IPS-18c (cell line): Measurements from ENCODE around the gene GALNT16.
"Not testable (repeated sequence)": the region's sequence is repeated elsewhere in the genome, so short reads cannot be mapped to it uniquely, and the experiment has no call there.

ENCODE experiments used
- H3K4me3 ChIP-seq: 2 replicates; pipeline ENCODE4 v1.7.0; 2013; ENCODE audit warnings: low read depth, mild to moderate bottlenecking, low read length, moderate library complexity; ENCODE audit not compliant: insufficient read depth
- H3K9me3 ChIP-seq: one replicate; pipeline ENCODE4 v1.6.1; 2013; ENCODE audit warnings: mild to moderate bottlenecking, low read length, moderate library complexity; ENCODE audit not compliant: control insufficient read depth, insufficient read depth

GALNT16 gene

GRCh38 chr14:69270795-69271708, 11.1 kb downstream of the GALNT16 start:
- no peak overlapping the region for H3K4me3 ChIP-seq
- H3K9me3 ChIP-seq, result no peaks in the 10 kb centered on the region

- Histone ChIP-seq H3K4me3 (no peak overlapping the region), H3K9me3 (no peaks in the 10 kb centered on the region)
These were observed 14.4 kb downstream of the GALNT16 start for GRCh38 chr14:69274321-69274720.

- Histone ChIP-seq H3K4me3 (no peak overlapping the region), H3K9me3 (no peaks in the 10 kb centered on the region)
These were observed 15.4 kb downstream of the GALNT16 start for GRCh38 chr14:69275331-69275730.

- H3K9me3 ChIP-seq, H3K4me3 ChIP-seq: not testable (repeated sequence)
These were observed 17.4 kb downstream of the GALNT16 start for GRCh38 chr14:69277356-69277755.

GRCh38 chr14:69280746-69281291, 20.9 kb downstream of the GALNT16 start:
- Histone ChIP-seq H3K4me3 (no peak overlapping the region), H3K9me3 (peaks cover 2% of the 10 kb centered on the region)

- H3K9me3 ChIP-seq, result peaks cover 2% of the 10 kb centered on the region
- H3K4me3 ChIP-seq, result no peak overlapping the region
These were observed 21.7 kb downstream of the GALNT16 start for GRCh38 chr14:69281450-69282169.

GRCh38 chr14:69282448-69282847, 22.5 kb downstream of the GALNT16 start:
- Histone ChIP-seq H3K4me3 (no peak overlapping the region), H3K9me3 (peaks cover 2% of the 10 kb centered on the region)

- no peak overlapping the region for H3K4me3 ChIP-seq
- H3K9me3 ChIP-seq, result peaks cover 2% of the 10 kb centered on the region
These were observed 24.2 kb downstream of the GALNT16 start for GRCh38 chr14:69284170-69284569.

GRCh38 chr14:69285661-69286255, 25.8 kb downstream of the GALNT16 start:
- peaks cover 2% of the 10 kb centered on the region for H3K9me3 ChIP-seq

GRCh38 chr14:69287098-69288010, 27.4 kb downstream of the GALNT16 start:
- no peak overlapping the region for H3K4me3 ChIP-seq
- no peaks in the 10 kb centered on the region for H3K9me3 ChIP-seq

More at GRCh38 chr14:69285661-69286255, 25.8 kb downstream of the GALNT16 start:
- H3K4me3 ChIP-seq, result no peak overlapping the region

- Histone ChIP-seq H3K9me3 (no peaks in the 10 kb centered on the region), H3K4me3 (no peak overlapping the region)
These were observed 28.2 kb downstream of the GALNT16 start for GRCh38 chr14:69288011-69288771.

GRCh38 chr14:69288956-69289705, 29.2 kb downstream of the GALNT16 start:
- H3K4me3 ChIP-seq, result no peak overlapping the region
- no peaks in the 10 kb centered on the region for H3K9me3 ChIP-seq

- Histone ChIP-seq H3K9me3 (no peaks in the 10 kb centered on the region), H3K4me3 (no peak overlapping the region)
These were observed 30.0 kb downstream of the GALNT16 start for GRCh38 chr14:69289811-69290520.

GRCh38 chr14:69290881-69291280, 30.9 kb downstream of the GALNT16 start:
- not testable (repeated sequence) for H3K9me3 ChIP-seq, H3K4me3 ChIP-seq

GRCh38 chr14:69291396-69291795, 31.4 kb downstream of the GALNT16 start:
- H3K4me3 ChIP-seq, result no peak overlapping the region
- no peaks in the 10 kb centered on the region for H3K9me3 ChIP-seq
